GM12878 (cell line): Measurements from ENCODE around the gene CDK7. TPM values are rescaled to one million over a fixed set of nuclear protein-coding genes. Genes with fewer than 3 reads are reported as not detected.

Experiments used
- ETV6 ChIP-seq, 2 experiments: fragments of 450-650 bp in 1 of 2; IDR thresholded peaks in 1 of 2; conservative IDR thresholded peaks in 1 of 2; 2 replicates each; pipeline ENCODE4 v1.6.1; 2014; ENCODE audit warnings: antibody characterized with exemption in 1 of 2, borderline replicate concordance in 1 of 2, low read depth in 1 of 2, mild to moderate bottlenecking in 1 of 2, moderate library complexity in 1 of 2
- IRF4 ChIP-seq: IDR thresholded peaks from 2 replicates; pipeline ENCODE4 v1.6.1; 2011; ENCODE audit warnings: low read depth, low read length
- MAX ChIP-seq: IDR thresholded peaks from 2 replicates; pipeline ENCODE4 v1.6.1; 2012; ENCODE audit warnings: low read depth, low read length, improper control_type of control experiment
- MXI1 ChIP-seq: fragments of 150-350 bp; IDR thresholded peaks from 2 replicates; pipeline ENCODE4 v1.6.1; 2011; ENCODE audit warnings: low read depth, mild to moderate bottlenecking, inconsistent platforms, low read length, improper control_type of control experiment
- NR2F1 ChIP-seq: fragments of 450-650 bp; conservative IDR thresholded peaks from 2 replicates; pipeline ENCODE4 v1.6.1; 2017; ENCODE audit warnings: mild to moderate bottlenecking
- PRDM15 ChIP-seq: fragments of 450-650 bp; formaldehyde crosslinking; IDR thresholded peaks from 2 replicates; pipeline ENCODE4 v1.4.0; 2020; ENCODE audit warnings: mild to moderate bottlenecking, moderate library complexity
- RBBP5 ChIP-seq: fragments of 200-600 bp; sonication (generic); conservative IDR thresholded peaks from 2 replicates; pipeline ENCODE4 v1.6.1; 2016
- RFX5 ChIP-seq: IDR thresholded peaks from 2 replicates; pipeline ENCODE4 v1.6.1; 2011; ENCODE audit warnings: low read depth, low read length, improper control_type of control experiment
- SMAD1 ChIP-seq: fragments of 450-650 bp; IDR thresholded peaks from 2 replicates; pipeline ENCODE4 v1.6.1; 2018; ENCODE audit warnings: mild to moderate bottlenecking, low read depth; ENCODE audit not compliant: partially characterized antibody
- SMAD5 ChIP-seq: IDR thresholded peaks from 2 replicates; pipeline ENCODE4 v1.6.1; 2016; ENCODE audit warnings: antibody characterized with exemption, low read depth
- STAT3 ChIP-seq: IDR thresholded peaks from 2 replicates; pipeline ENCODE4 v1.6.1; 2011; ENCODE audit warnings: low read depth, low read length, improper control_type of control experiment
- TARDBP ChIP-seq: IDR thresholded peaks from 2 replicates; pipeline ENCODE4 v1.6.1; 2016; ENCODE audit warnings: borderline replicate concordance
- ZNF384 ChIP-seq: IDR thresholded peaks from 2 replicates; pipeline ENCODE4 v1.6.1; 2012; ENCODE audit warnings: low read depth, mild to moderate bottlenecking, low read length, improper control_type of control experiment, borderline replicate concordance
- ZZZ3 ChIP-seq: IDR thresholded peaks from 2 replicates; pipeline ENCODE4 v1.6.1; 2011; ENCODE audit warnings: low read depth; ENCODE audit not compliant: control insufficient read depth, insufficient read length
- polyA plus RNA-seq, 11 experiments: library from polyadenylated mRNA; depleted of rRNA in 4 of 11; unstranded in 6 of 11; stranded (reverse) in 5 of 11; fragments of >200 nt; fragmentation: Nextera tagmentation in 4 of 11; fragmentation: Illumina TruSeq in 1 of 11; extraction: Ambion mirVana in 4 of 11; extraction: Trizol in 1 of 11; gene quantifications; 1 replicate in 1 of 11; 2 replicates in 10 of 11; pipeline versions ENCODE4 v1.2.1 to v1.2.3, GENCODE V29; 2011 to 2016; ENCODE audit warnings: inconsistent platforms in 2 of 11, missing spikeins in 2 of 11, low read depth in 1 of 11
- total RNA-seq, 4 experiments: library from RNA; depleted of rRNA in 3 of 4; stranded (reverse); fragments of >200 nt in 3 of 4; fragmentation: Illumina TruSeq in 1 of 4; extraction: Trizol in 1 of 4; gene quantifications; 2 replicates each; pipeline versions ENCODE4 v1.2.1 to v1.2.3, GENCODE V29; 2013 to 2021
- TF ChIP-seq, protein P1 (sequence below): fragments of 450-650 bp; IDR thresholded peaks from 2 replicates; pipeline ENCODE4 v1.6.1; 2018; ENCODE audit warnings: borderline replicate concordance, mild to moderate bottlenecking; ENCODE audit not compliant: partially characterized antibody
- TF ChIP-seq, protein P2 (sequence below): fragments of 450-650 bp; IDR thresholded peaks from 2 replicates; pipeline ENCODE4 v1.6.1; 2017; ENCODE audit warnings: low read depth, mild to moderate bottlenecking, moderate library complexity

Gene CDK7
- total and polyA plus RNA-seq, 10 of the 15 experiments (the other 5 are each of a cell fraction or from before 2014, with no cell fraction given) = 26.0 to 93.9 (median 43.0) TPM

DNA sequence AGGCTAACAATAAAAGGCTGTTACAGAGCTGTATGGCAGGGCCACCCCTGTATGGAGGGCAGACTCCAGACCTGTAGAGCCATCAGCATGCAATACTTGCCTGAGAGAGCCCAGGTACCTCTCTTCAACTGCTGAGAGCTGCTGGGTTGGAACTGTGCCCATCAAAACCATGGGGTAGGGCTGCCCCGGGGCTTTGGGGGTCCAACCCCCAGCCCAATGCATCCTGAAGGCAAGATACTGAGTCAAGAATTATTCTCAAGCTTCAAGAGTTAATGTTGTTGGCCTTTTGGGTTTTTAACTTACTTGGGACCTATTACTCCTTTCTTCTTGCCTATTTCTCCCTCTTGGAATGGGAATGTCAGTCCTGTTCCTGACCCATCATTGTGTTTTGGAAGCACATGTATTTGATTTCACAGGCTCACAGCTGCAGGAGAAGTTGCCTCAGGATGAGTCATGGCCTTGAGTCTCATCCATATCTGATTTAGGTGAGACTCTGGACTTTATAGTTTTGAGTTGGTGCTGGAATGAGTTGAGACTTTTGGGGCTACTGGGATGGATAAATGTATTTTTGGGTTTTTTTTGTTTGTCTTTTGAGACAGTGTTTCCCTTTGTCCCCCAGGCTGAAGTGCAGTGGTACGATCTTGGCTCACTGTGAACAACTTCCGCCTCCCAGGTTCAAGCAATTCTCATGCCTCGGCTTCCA lies 21.0 kb upstream of the CDK7 start (continued):
- TF ChIP-seq, protein P1, sequence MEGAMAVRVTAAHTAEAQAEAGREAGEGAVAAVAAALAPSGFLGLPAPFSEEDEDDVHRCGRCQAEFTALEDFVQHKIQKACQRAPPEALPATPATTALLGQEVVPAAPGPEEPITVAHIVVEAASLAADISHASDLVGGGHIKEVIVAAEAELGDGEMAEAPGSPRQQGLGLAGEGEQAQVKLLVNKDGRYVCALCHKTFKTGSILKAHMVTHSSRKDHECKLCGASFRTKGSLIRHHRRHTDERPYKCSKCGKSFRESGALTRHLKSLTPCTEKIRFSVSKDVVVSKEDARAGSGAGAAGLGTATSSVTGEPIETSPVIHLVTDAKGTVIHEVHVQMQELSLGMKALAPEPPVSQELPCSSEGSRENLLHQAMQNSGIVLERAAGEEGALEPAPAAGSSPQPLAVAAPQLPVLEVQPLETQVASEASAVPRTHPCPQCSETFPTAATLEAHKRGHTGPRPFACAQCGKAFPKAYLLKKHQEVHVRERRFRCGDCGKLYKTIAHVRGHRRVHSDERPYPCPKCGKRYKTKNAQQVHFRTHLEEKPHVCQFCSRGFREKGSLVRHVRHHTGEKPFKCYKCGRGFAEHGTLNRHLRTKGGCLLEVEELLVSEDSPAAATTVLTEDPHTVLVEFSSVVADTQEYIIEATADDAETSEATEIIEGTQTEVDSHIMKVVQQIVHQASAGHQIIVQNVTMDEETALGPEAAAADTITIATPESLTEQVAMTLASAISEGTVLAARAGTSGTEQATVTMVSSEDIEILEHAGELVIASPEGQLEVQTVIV = no peak
- TF ChIP-seq ZZZ3 (no peak), SMAD1 (no peak), IRF4 (no peak), MAX (no peak), TARDBP (no peak), SMAD5 (no peak), RBBP5 (no peak), ZNF384 (no peak), MXI1 (no peak), RFX5 (no peak), STAT3 (no peak), ETV6 (conservative IDR thresholded peaks at IDR 0.05 in 1 of 2, IDR thresholded peaks at IDR 0.05 in 1 of 2; ENCODE audit: borderline replicate concordance in 1 of 2, low read depth in 1 of 2) (no peak), PRDM15 (CRISPR knock-in tag) (no peak), NR2F1 (no peak)
- TF ChIP-seq, protein P2, sequence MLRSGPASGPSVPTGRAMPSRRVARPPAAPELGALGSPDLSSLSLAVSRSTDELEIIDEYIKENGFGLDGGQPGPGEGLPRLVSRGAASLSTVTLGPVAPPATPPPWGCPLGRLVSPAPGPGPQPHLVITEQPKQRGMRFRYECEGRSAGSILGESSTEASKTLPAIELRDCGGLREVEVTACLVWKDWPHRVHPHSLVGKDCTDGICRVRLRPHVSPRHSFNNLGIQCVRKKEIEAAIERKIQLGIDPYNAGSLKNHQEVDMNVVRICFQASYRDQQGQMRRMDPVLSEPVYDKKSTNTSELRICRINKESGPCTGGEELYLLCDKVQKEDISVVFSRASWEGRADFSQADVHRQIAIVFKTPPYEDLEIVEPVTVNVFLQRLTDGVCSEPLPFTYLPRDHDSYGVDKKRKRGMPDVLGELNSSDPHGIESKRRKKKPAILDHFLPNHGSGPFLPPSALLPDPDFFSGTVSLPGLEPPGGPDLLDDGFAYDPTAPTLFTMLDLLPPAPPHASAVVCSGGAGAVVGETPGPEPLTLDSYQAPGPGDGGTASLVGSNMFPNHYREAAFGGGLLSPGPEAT = no peak
